Spleen (tissue), 11 donors: Measurements from ENCODE around the gene NRROS. TPM values are rescaled to one million over a fixed set of nuclear protein-coding genes. Genes with fewer than 3 reads are reported as not detected.
A peak's percentile ranks its signal among the peaks of the same experiment; 100 is the strongest.

Source experiments
- DNase-seq: peaks from one replicate; pipeline ENCODE4 v3.0.0-alpha.2; 2020
- H3K27ac ChIP-seq, 8 donors: fragments of 200-600 bp; sonication (generic) in 7 of 8; 1 replicate in 4 of 8; 2 replicates in 4 of 8; pipeline versions ENCODE4 v1.5.0 to v1.8.0; 2016 to 2021; ENCODE audit warnings: inconsistent platforms in 4 of 8, mild to moderate bottlenecking in 4 of 8, moderate library complexity in 1 of 8
- H3K27me3 ChIP-seq, 7 donors: fragments of 200-600 bp; sonication (generic) in 6 of 7; replicated peaks in 1 of 7; 1 replicate in 4 of 7; 2 replicates in 3 of 7; pipeline versions ENCODE4 v1.5.0 to v1.8.0; 2016 to 2021; ENCODE audit warnings: inconsistent platforms in 3 of 7, mild to moderate bottlenecking in 1 of 7
- H3K36me3 ChIP-seq, 6 donors: fragments of 200-600 bp; sonication (generic) in 5 of 6; 1 replicate in 4 of 6; 2 replicates in 2 of 6; pipeline versions ENCODE4 v1.5.0 to v1.8.0; 2016 to 2021; ENCODE audit warnings: inconsistent platforms in 2 of 6
- H3K4me1 ChIP-seq, 6 donors: fragments of 200-600 bp; sonication (generic) in 5 of 6; 1 replicate in 3 of 6; 2 replicates in 3 of 6; pipeline versions ENCODE4 v1.5.0 to v1.8.0; 2016 to 2021; ENCODE audit warnings: inconsistent platforms in 3 of 6
- H3K4me3 ChIP-seq, 8 donors: fragments of 200-600 bp; sonication (generic) in 7 of 8; 1 replicate in 4 of 8; 2 replicates in 4 of 8; pipeline versions ENCODE4 v1.5.0 to v1.8.0; 2016 to 2021; ENCODE audit warnings: inconsistent platforms in 4 of 8, mild to moderate bottlenecking in 4 of 8, moderate library complexity in 2 of 8
- H3K9me3 ChIP-seq, 8 donors: fragments of 200-600 bp; sonication (generic) in 7 of 8; 1 replicate in 4 of 8; 2 replicates in 4 of 8; pipeline versions ENCODE4 v1.5.0 to v1.8.0; 2016 to 2021; ENCODE audit warnings: inconsistent platforms in 4 of 8
- POLR2A ChIP-seq, 3 donors: fragments of 450-650 bp; IDR thresholded peaks; one replicate each; pipeline ENCODE4 v1.5.1; 2017; ENCODE audit warnings: antibody characterized with exemption in 3 of 3, mild to moderate bottlenecking in 1 of 3
- POLR2AphosphoS5 ChIP-seq, 3 donors: sonication (generic); formaldehyde crosslinking; IDR thresholded peaks; one replicate each; pipeline ENCODE4 v1.5.1; 2017; ENCODE audit warnings: antibody characterized with exemption in 3 of 3
- WGBS, 5 donors: extraction: QIAGEN DNeasy Blood & Tissue Kit in 3 of 5; methylation state at CpG; one replicate each; pipeline versions ENCODE4 v1.1.5 to v1.1.7; 2013 to 2018; 5-methylcytosine and 5-hydroxymethylcytosine counted together
- intact Hi-C: fragments of 100-400 bp; cut with DNase I; formaldehyde crosslinking; loops from one replicate; pipeline ENCODE4 v1.15.0; 2023; ENCODE audit warnings: low total_unique reads
- polyA plus RNA-seq, 3 donors: library from polyadenylated mRNA; stranded (reverse); fragments of 200-250 nt; gene quantifications; one replicate each; pipeline ENCODE4 v1.2.1, GENCODE V29; 2013
- total RNA-seq, 7 donors: library from RNA; depleted of rRNA in 3 of 7; stranded (reverse); fragments of >200 nt in 3 of 7; fragmentation: NEBNext Ultra II Directional in 4 of 7; extraction: Animal tissue kit (Norgen Biotek cat#: 25700) in 4 of 7; gene quantifications; one replicate each; pipeline versions ENCODE4 v1.1.0 to v1.2.1, GENCODE V29; 2016 to 2021
- TF ChIP-seq, protein P1 (sequence below), 11 experiments: fragments of 200-600 bp in 7 of 11; fragments of 450-650 bp in 4 of 11; sonication (generic) in 4 of 11; IDR thresholded peaks in 8 of 11; conservative IDR thresholded peaks in 3 of 11; 1 replicate in 7 of 11; 2 replicates in 4 of 11; pipeline versions ENCODE4 v1.4.0 to v1.8.0; 2016 to 2021; ENCODE audit warnings: antibody characterized with exemption in 11 of 11, inconsistent platforms in 4 of 11, mild to moderate bottlenecking in 1 of 11
- donor health status: healthy with polysubstance abuse.
- donor health status: DM: no; HTN: no; CAD: no; lungs with moderate emphysema.
- donor health status: DM: no; HTN: no; CAD: no.
- donor health status: Bipolar disorder and iron deficiency.
- donor health status: healthy.
- donor health status: DM: no; HTN: no; CAD: no.
- donor health status: DM: yes; HTN: yes; CAD: no.

The NRROS gene
- total and polyA plus RNA-seq, 10 donors, result 7.8 to 35.2 (median 29.9) TPM

DNA sequence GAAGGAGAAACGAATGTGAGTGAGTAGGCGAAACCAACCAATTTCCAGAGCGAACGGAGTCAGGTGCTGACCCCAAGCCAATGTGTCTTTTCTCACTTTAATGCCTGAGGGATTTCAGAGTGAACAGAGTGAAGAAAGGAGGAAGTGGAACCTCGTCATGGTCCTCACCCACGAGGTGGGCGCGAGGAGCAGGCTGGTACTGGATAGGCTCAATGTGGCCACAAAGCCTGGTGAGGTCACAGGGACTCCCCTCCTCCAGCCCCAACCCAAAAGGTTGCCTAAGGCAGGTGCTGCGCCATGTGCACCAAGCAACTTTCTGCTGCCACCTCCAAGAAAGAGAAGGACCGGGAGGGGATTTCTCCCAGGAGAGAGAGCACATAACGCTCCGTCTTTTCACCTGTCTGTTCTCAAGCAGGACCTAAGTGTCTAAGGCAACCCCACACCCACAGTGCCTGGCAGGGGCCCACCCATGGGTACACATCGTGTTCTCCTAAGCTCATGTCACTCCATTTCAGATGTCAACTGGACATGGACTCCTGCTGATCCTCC lies 3.8 kb downstream of the NRROS start:
- DNase-seq, result peak; percentile 94
- peaks cover 0 to 44% (median 7%) of the 10 kb centered on the region in 6 donors for H3K36me3 ChIP-seq
- WGBS, 5 donors, result 38 to 48% (median 41%) methylated on average over 12 to 13 of the region's 13 CpGs
- peak overlapping the region in 1 of 8 donors; percentile 85 for H3K4me3 ChIP-seq
- peak overlapping the region in 7 of 8 donors; percentile 61 to 93 (median 88) for H3K27ac ChIP-seq
- no peaks in the 10 kb centered on the region for H3K9me3 ChIP-seq
- H3K4me1 ChIP-seq, result peaks cover 23 to 100% (median 87%) of the 10 kb centered on the region in 6 donors
- TF ChIP-seq POLR2AphosphoS5 (IDR thresholded peaks at IDR 0.05), result peak; percentile 65 to 88 (median 82)
- TF ChIP-seq, protein P1, sequence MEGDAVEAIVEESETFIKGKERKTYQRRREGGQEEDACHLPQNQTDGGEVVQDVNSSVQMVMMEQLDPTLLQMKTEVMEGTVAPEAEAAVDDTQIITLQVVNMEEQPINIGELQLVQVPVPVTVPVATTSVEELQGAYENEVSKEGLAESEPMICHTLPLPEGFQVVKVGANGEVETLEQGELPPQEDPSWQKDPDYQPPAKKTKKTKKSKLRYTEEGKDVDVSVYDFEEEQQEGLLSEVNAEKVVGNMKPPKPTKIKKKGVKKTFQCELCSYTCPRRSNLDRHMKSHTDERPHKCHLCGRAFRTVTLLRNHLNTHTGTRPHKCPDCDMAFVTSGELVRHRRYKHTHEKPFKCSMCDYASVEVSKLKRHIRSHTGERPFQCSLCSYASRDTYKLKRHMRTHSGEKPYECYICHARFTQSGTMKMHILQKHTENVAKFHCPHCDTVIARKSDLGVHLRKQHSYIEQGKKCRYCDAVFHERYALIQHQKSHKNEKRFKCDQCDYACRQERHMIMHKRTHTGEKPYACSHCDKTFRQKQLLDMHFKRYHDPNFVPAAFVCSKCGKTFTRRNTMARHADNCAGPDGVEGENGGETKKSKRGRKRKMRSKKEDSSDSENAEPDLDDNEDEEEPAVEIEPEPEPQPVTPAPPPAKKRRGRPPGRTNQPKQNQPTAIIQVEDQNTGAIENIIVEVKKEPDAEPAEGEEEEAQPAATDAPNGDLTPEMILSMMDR (IDR thresholded peaks at IDR 0.05 in 8 of 11, conservative IDR thresholded peaks at IDR 0.05 in 3 of 11), result no peak
- TF ChIP-seq POLR2A (IDR thresholded peaks at IDR 0.05), result no peak
- intact Hi-C loops, result no loop called here
- H3K27me3 ChIP-seq, result no peaks in the 10 kb centered on the region

DNA sequence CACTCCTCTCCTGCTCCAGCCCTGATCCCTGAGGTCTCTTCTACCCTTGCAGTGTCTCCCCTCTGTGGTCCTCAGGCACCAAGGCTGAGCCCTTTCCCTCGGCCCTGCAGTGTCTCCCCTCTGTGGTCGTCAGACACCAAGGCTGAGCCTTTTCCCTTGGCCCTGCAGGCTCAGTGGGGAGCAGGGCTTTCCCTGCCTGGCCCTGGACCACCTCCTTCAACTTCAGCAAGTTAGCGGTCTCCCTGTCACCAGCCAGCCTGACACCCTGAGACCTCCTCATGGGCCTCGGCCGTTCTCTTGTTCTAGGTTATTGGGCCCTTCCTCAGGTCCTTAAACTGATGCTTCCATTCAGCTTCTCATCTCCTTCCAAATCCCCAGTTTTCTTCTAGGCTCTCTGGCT lies 4.3 kb downstream of the NRROS start:
- WGBS, 5 donors, result 63 to 83% (median 77%) methylated on average over 5 of the region's 5 CpGs
- Histone ChIP-seq H3K4me1 (peaks cover 20 to 100% (median 85%) of the 10 kb centered on the region in 6 donors), H3K9me3 (no peaks in the 10 kb centered on the region), H3K36me3 (peaks cover 0 to 49% (median 7%) of the 10 kb centered on the region in 6 donors), H3K27ac (peak overlapping the region in 7 of 8 donors; percentile 29 to 93 (median 88)), H3K4me3 (peak overlapping the region in 1 of 8 donors; percentile 85), H3K27me3 (no peaks in the 10 kb centered on the region)
- TF ChIP-seq, protein P1 (IDR thresholded peaks at IDR 0.05 in 8 of 11, conservative IDR thresholded peaks at IDR 0.05 in 3 of 11), result no peak
- TF ChIP-seq POLR2A (IDR thresholded peaks at IDR 0.05) (no peak), POLR2AphosphoS5 (IDR thresholded peaks at IDR 0.05) (no peak)
- DNase-seq, result no peak
- intact Hi-C loops, result no loop called here

DNA sequence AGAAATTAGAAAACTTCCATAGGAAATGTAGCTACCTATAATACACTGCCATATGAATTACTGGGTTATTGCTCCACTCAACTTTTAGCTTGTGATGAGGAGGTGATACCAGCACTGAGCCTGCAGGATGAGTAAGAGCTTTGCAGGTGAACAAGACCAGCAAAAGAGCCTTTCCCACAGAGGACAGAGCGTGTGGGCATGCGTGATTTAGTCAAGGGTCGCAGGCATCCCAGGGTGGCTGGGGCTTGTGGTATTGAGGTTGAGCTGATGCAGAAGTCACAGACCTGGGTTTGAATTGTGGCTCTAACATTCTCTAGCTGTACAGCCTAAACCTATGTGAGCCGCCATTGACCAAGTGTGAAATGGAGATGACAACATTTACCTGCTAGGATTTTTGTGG lies 5.6 kb downstream of the NRROS start:
- H3K27me3 ChIP-seq, result no peaks in the 10 kb centered on the region
- H3K36me3 ChIP-seq, result peaks cover 0 to 62% (median 7%) of the 10 kb centered on the region in 6 donors
- no peak overlapping the region for H3K4me3 ChIP-seq
- H3K9me3 ChIP-seq, result no peaks in the 10 kb centered on the region
- H3K4me1 ChIP-seq, result peaks cover 18 to 98% (median 84%) of the 10 kb centered on the region in 6 donors
- H3K27ac ChIP-seq, result peak overlapping the region in 1 of 8 donors; percentile 93
- WGBS, 5 donors, result 57 to 67% (median 58%) methylated on average over 4 of the region's 4 CpGs
- intact Hi-C loops, result no loop called here
- TF ChIP-seq POLR2A (IDR thresholded peaks at IDR 0.05) (no peak), POLR2AphosphoS5 (IDR thresholded peaks at IDR 0.05) (no peak)
- TF ChIP-seq, protein P1 (IDR thresholded peaks at IDR 0.05 in 8 of 11, conservative IDR thresholded peaks at IDR 0.05 in 3 of 11), result no peak
- no peak for DNase-seq

DNA sequence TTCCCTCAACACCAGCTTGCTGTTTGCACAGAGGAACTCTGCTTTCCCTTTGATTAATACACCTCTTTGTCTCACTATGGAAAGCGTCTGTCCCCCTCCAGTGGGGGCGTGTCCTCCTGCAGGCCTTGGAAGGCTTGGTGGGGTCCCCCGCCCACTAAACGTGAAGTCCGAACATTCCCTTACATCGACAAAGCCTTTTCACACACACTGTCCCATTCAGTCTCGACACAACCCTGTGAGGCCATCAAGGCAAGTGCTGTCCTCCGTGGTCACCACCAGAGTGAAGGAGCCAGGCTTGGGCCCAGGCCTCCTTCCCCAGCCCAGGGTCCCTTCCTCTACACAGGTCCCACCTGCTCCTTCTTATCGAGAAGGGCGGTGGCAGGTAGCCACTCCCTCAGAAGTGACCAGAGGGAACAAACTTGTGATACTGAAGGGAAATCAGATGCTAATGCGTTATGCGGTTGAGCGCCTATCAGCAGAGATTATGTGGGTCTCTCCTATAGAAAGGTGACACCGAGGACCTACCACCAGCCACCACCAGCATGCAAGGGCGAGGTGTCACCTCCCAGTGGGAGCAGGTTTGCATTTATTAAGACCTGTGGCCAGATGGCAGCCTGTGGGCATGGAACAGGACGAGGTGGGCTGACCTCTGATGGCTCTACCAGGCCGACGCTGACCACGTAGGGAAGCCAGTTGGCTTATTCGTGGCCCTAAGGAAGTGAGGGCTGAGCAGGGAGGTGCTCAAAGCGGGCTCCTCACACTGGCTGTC lies 6.6 kb downstream of the NRROS start:
- Histone ChIP-seq H3K9me3 (no peaks in the 10 kb centered on the region), H3K4me1 (peaks cover 24 to 98% (median 84%) of the 10 kb centered on the region in 6 donors), H3K36me3 (peaks cover 0 to 63% (median 7%) of the 10 kb centered on the region in 6 donors), H3K27me3 (no peaks in the 10 kb centered on the region), H3K4me3 (no peak overlapping the region), H3K27ac (peak overlapping the region in 3 of 8 donors; percentile 25 to 93 (median 26))
- TF ChIP-seq POLR2A (IDR thresholded peaks at IDR 0.05) (no peak), POLR2AphosphoS5 (IDR thresholded peaks at IDR 0.05) (no peak)
- TF ChIP-seq, protein P1 (IDR thresholded peaks at IDR 0.05 in 8 of 11, conservative IDR thresholded peaks at IDR 0.05 in 3 of 11), result no peak
- WGBS, 5 donors, result 71 to 79% (median 76%) methylated on average over 21 of the region's 21 CpGs
- intact Hi-C loops, result no loop called here
- no peak for DNase-seq
